ENCODE data around the gene C15orf39. TPM values are rescaled to one million over a fixed set of nuclear protein-coding genes. Genes with fewer than 3 reads are reported as not detected.

The C15orf39 gene
- total RNA-seq, result 4.1 and 8.0 TPM in 2 replicates

DNA sequence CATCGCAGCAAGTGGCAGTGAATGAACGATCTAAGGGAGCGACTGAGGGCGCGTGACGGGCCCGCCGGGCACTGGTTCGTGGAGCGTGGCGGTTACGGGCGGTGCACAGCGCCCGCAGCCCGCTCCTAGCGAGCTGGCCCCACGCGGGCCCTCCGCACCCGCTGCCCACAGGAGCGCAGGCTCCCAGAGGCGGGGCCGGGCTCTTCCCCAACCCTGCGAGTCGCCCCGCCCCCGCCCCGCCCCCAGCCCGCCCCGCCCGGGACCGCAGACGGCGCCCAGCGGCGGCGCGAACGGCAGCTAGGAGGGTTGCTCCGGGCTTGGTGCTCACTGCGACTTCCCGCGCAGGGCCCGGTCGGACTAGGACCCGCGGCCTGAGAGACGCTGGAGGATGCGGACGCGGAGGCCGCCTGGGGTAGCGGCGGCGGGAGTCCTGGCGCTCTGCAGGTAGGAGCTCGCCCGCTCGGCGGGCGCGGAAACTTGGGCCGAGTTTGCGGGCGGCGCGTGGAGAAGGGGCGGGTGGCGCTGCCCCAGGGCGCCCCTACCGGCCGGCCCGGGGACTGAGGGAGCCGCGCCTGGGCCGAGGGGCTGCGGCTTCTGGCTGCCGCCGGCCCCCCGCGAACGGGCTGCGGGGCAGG is at the start of gene C15orf39:
TSS of gene C15orf39 (plus strand) at position 267 of the 635 bp plus-strand sequence. CDS start 4,167 bp downstream, outside the sequence.

GRCh38 chr15:75258034-75258433 is 56.4 kb downstream of the C15orf39 start, which contains the start of gene GOLGA6C:
Gene GOLGA6C (plus strand): TSS chr15:75258334. CDS start chr15:75258599, 265 bp downstream.

Other genes starting within 250 kb of the C15orf39 start
- 20.0 and 29.3 TPM in 2 replicates for gene RPP25, start 245.1 kb upstream of the C15orf39 start, total RNA-seq
- 8.5 and 11.8 TPM in 2 replicates for gene SCAMP5, start 206.3 kb upstream of the C15orf39 start, total RNA-seq
- 6.1 and 6.4 TPM in 2 replicates for gene PPCDC, start 178.3 kb upstream of the C15orf39 start, total RNA-seq
- gene GOLGA6C, start 56.5 kb downstream of the C15orf39 start, total RNA-seq, result not detected in 2 replicates
- gene GOLGA6D, start 81.0 kb downstream of the C15orf39 start, total RNA-seq, result under 0.01 TPM in 1 of 2 replicates, not detected in the other
- 80.5 and 86.0 TPM in 2 replicates for gene COMMD4, start 134.2 kb downstream of the C15orf39 start, total RNA-seq
- 11.9 and 12.5 TPM in 2 replicates for gene NEIL1, start 145.2 kb downstream of the C15orf39 start, total RNA-seq
- 109 and 119 TPM in 2 replicates for gene MAN2C1, start 166.7 kb downstream of the C15orf39 start, total RNA-seq
- 28.0 and 30.6 TPM in 2 replicates for gene SIN3A, start 249.8 kb downstream of the C15orf39 start, total RNA-seq

Data from dermis lymphatic vessel endothelial cell (primary cell).